GM19372 (cell line): Measurements from ENCODE around the gene MIEF1.

ENCODE experiments used
- ATAC-seq: cut with Tn5 transposase; IDR thresholded peaks from one replicate; pipeline ENCODE4 v1.9.1; 2021; ENCODE audit warnings: mild to moderate bottlenecking, low read depth, moderate library complexity; ENCODE audit not compliant: unreplicated experiment

MIEF1 gene

GRCh38 chr22:39527481-39527961 is 25.4 kb downstream of the MIEF1 start:
- no peak for ATAC-seq

- no peak for ATAC-seq
These were observed 26.1 kb downstream of the MIEF1 start for GRCh38 chr22:39528080-39528661.

- no peak for ATAC-seq
These were observed 26.8 kb downstream of the MIEF1 start for GRCh38 chr22:39528681-39529486.

- ATAC-seq = no peak
These were observed 27.4 kb downstream of the MIEF1 start for GRCh38 chr22:39529487-39529851.

GRCh38 chr22:39530116-39530515 is 28.0 kb downstream of the MIEF1 start:
- ATAC-seq = no peak

GRCh38 chr22:39530692-39531331 is 28.7 kb downstream of the MIEF1 start:
- no peak for ATAC-seq

GRCh38 chr22:39532215-39533073 is 30.4 kb downstream of the MIEF1 start, which contains the start of gene RPS19BP1:
Gene RPS19BP1, minus strand, starts transcription at chr22:39532748. Its CDS starts 10 bp downstream, at chr22:39532738.
- ATAC-seq = peak; percentile 81

- ATAC-seq = no peak
These were observed 32.0 kb downstream of the MIEF1 start for GRCh38 chr22:39534092-39534506.

GRCh38 chr22:39534591-39535356 is 32.7 kb downstream of the MIEF1 start:
- ATAC-seq = no peak

- no peak for ATAC-seq
These were observed 33.3 kb downstream of the MIEF1 start for GRCh38 chr22:39535357-39535725.

GRCh38 chr22:39535831-39536449 is 33.9 kb downstream of the MIEF1 start:
- no peak for ATAC-seq

GRCh38 chr22:39536711-39537110 is 34.6 kb downstream of the MIEF1 start:
- no peak for ATAC-seq

- ATAC-seq = no peak
These were observed 35.9 kb downstream of the MIEF1 start for GRCh38 chr22:39537975-39538374.

GRCh38 chr22:39543095-39543494 is 41.0 kb downstream of the MIEF1 start:
- no peak for ATAC-seq

- ATAC-seq = no peak
These were observed 43.6 kb downstream of the MIEF1 start for GRCh38 chr22:39545386-39546365.

- ATAC-seq = no peak
These were observed 44.9 kb downstream of the MIEF1 start for GRCh38 chr22:39546889-39547586.

GRCh38 chr22:39547587-39547947 is 45.5 kb downstream of the MIEF1 start:
- ATAC-seq = no peak

- no peak for ATAC-seq
These were observed 51.3 kb downstream of the MIEF1 start for GRCh38 chr22:39553429-39553828.
